Naive B cell (primary cell): ENCODE data around the gene ESPNL. TPM values are rescaled to one million over a fixed set of nuclear protein-coding genes. Genes with fewer than 3 reads are reported as not detected.
A peak's percentile ranks its signal among the peaks of the same experiment; 100 is the strongest.

Source experiments
- ATAC-seq, 2 donors: fragments of 150-1000 bp; cut with Tn5 transposase; 2 replicates each; pipeline ENCODE4 v1.10.0; 2021; ENCODE audit warnings: low read depth in 2 of 2, mild to moderate bottlenecking in 2 of 2, moderate library complexity in 2 of 2
- DNase-seq: peaks from one replicate; pipeline ENCODE4 v3.0.0; 2022
- H3K27ac Mint-ChIP-seq, 6 donors: one replicate each; pipeline ENCODE4 v1.8.0; 2020 to 2022; ENCODE audit warnings: mild to moderate bottlenecking in 6 of 6, mixed read lengths in 6 of 6, moderate library complexity in 5 of 6, inconsistent platforms in 2 of 6
- H3K27me3 Mint-ChIP-seq, 3 donors: one replicate each; pipeline ENCODE4 v1.8.0; 2021 to 2022; ENCODE audit warnings: mixed read lengths in 3 of 3, mild to moderate bottlenecking in 1 of 3
- H3K36me3 Mint-ChIP-seq, 2 donors: one replicate each; pipeline ENCODE4 v1.8.0; 2020 to 2022; ENCODE audit warnings: mixed read lengths in 2 of 2, inconsistent platforms in 1 of 2, mild to moderate bottlenecking in 1 of 2
- H3K4me1 Mint-ChIP-seq, 3 donors: one replicate each; pipeline ENCODE4 v1.8.0; 2020 to 2022; ENCODE audit warnings: mixed read lengths in 3 of 3, inconsistent platforms in 1 of 3, mild to moderate bottlenecking in 1 of 3, moderate library complexity in 1 of 3
- H3K4me3 Mint-ChIP-seq, 8 donors: one replicate each; pipeline ENCODE4 v1.8.0; 2020 to 2022; ENCODE audit warnings: mild to moderate bottlenecking in 8 of 8, mixed read lengths in 8 of 8, moderate library complexity in 8 of 8, inconsistent platforms in 2 of 8
- H3K9me3 Mint-ChIP-seq, 7 donors: one replicate each; pipeline ENCODE4 v1.8.0; 2020 to 2022; ENCODE audit warnings: mixed read lengths in 7 of 7, mild to moderate bottlenecking in 5 of 7, inconsistent platforms in 2 of 7, moderate library complexity in 1 of 7
- polyA plus RNA-seq, 6 donors: library from polyadenylated mRNA; unstranded; fragments of 300-500 nt; fragmentation: Illumina TruSeq; gene quantifications; one replicate each; pipeline ENCODE4 v1.2.3, GENCODE V29; 2021; ENCODE audit warnings: low read depth in 6 of 6

The ESPNL gene
- polyA plus RNA-seq, 6 donors from 2014 or later = 0.24 to 0.30 TPM; not detected in 4

DNA sequence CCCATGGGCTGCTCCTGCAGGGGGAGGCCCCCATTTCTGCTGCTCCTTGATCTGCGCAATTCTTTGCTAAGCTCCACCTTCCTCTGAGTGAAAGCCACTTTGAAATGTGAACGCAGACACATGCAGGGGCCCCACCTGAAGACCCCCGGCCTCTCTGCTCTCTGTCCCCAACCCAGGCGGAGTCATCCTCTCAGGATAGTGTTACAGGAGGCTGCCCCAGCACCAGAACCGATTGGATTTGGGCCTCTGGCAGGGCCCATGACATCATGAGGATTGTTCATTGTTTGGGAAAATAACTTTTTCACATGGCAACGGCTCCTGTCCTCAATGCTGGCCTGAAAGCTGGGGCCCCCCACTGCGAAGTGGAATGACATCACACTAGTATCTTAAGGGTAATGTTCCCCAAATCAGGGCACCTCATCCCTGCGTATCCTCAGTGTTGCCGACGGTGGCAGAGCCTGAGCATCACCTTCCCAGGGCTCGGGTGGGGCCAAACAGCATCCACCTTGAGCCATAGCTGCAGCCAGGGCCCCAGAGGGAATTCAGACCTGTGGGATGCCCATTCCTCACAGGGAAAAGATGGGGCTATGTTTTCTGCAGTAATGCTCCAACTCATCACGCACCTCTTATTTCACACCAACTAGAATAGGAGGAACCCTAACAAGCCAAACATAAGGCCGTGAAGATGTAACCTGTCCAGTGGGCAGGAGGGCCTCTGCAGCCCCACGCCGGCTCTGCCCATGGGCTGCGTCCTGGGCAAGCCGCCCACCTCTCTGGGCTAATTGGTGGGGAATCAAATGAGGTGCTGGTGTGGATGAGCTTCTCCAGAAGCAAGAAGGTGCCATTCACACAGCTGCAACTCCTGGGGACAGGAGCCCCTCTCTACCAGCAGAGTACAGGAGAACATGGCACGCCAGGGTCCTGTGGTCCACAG lies 55.9 kb downstream of the ESPNL start:
- peaks cover 0 to 2% (median 0%) of the 10 kb centered on the region in 7 donors for H3K9me3 Mint-ChIP-seq
- ATAC-seq (no peak), DNase-seq (no peak)
- H3K36me3 Mint-ChIP-seq = no peaks in the 10 kb centered on the region
- peaks cover 8 to 19% (median 19%) of the 10 kb centered on the region in 3 donors for H3K27me3 Mint-ChIP-seq
- peak overlapping the region in 2 of 8 donors; percentile 29 to 41 for H3K4me3 Mint-ChIP-seq
- peaks cover 15 to 23% (median 19%) of the 10 kb centered on the region in 3 donors for H3K4me1 Mint-ChIP-seq
- no peak overlapping the region for H3K27ac Mint-ChIP-seq

DNA sequence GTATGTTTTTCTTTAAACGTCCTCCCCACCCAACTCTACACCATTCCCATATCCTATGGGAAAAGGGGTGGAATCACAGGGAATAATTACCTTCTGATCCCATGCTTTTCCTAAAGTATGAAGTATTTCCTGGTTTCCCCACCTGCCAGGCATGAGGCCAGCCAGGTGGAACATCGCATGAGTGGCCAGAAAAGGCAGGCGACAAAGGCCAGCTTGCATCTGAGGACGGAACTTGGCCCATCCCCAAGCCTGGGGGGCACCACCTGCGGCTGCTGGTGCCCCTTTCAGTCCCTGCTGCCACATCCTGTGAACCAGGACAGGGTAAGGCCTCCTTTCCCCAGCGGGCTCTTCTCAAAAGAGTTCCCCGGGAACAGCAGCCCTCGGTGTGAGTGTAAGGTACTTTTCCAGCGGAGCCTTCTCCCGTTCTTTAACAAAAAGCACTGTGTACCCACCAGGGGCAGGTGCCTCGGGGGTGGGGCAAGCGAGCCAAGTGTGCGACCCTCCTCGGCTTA lies 57.4 kb downstream of the ESPNL start:
- H3K4me1 Mint-ChIP-seq = peaks cover 15 to 23% (median 19%) of the 10 kb centered on the region in 3 donors
- no peak for ATAC-seq
- H3K36me3 Mint-ChIP-seq = no peaks in the 10 kb centered on the region
- H3K27ac Mint-ChIP-seq = peak overlapping the region in 1 of 6 donors; percentile 36
- no peak for DNase-seq
- H3K9me3 Mint-ChIP-seq = peaks cover 0 to 2% (median 0%) of the 10 kb centered on the region in 7 donors
- H3K4me3 Mint-ChIP-seq = peak overlapping the region in 5 of 8 donors; percentile 2 to 66 (median 24)
- H3K27me3 Mint-ChIP-seq = peaks cover 8 to 29% (median 19%) of the 10 kb centered on the region in 3 donors

DNA sequence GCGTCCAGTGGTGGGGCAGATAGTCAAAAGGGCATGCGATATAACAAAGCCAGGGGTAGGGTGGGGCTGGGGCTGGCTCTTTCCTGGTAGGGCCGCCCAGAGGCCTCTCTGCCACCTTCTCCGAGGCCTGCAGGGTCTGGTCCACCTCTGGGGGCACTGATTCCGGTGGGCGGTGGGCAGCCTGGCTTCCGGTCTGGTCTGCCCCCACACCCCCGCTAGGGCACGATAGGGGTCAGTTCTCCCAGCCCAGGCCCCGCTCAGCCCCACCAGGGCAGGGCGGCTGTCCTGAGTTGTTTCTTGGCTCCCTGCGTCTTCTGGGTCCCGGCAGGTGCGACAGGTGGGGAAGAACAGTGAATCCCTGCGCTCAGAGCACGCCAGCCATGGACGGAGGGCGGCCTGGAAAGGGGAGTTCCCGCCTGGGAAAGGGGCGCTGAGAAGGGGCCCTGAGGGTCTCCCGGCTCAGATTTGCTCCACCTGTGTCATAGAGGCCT lies 57.9 kb downstream of the ESPNL start:
- no peaks in the 10 kb centered on the region for H3K36me3 Mint-ChIP-seq
- peaks cover 0 to 2% (median 0%) of the 10 kb centered on the region in 7 donors for H3K9me3 Mint-ChIP-seq
- peaks cover 15 to 23% (median 19%) of the 10 kb centered on the region in 3 donors for H3K4me1 Mint-ChIP-seq

DNA sequence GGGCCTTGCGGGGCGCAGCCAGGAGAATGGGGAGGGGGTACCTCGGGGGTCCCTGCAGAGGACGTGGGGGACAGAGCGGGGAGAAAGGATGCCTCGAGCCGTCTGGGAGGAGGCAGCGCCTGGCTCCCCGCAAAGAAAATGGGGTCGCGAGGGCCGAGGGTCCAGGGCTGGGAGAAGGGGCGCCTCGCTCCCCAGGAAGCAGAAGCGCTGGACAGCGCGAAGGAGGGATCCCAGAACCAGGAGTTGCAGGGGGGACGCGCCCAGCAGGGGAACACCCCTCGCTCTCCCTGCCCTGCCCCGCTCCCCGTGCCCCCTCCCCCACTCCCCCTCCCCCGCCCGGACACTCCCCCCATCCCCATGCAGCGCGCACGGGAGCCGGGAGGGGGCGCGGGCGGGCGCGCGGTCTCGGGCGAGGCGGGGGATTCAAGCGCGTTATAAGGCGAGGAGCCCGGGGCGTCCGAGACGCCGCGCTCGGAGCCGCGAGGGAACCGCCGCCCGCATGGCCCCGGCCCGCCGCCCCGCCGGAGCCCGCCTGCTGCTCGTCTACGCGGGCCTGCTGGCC lies 58.5 kb downstream of the ESPNL start, which contains the start of gene ERFE:
TSS of gene ERFE (plus strand) at position 462 of the 562 bp plus-strand sequence. CDS start at position 500, 38 bp downstream.
- Mint-ChIP-seq H3K27ac (peak within 1 kb of the TSS in 3 of 6 donors; percentile 39 to 57 (median 49)), H3K9me3 (peaks cover 0 to 2% (median 0%) of the 10 kb centered on the region in 7 donors), H3K4me3 (peak within 1 kb of the TSS; percentile 7 to 88 (median 79))

More for the DNA sequence above, 57.9 kb downstream of the ESPNL start:
- DNase-seq (no peak), ATAC-seq (no peak)
- peaks cover 8 to 29% (median 19%) of the 10 kb centered on the region in 3 donors for H3K27me3 Mint-ChIP-seq
- H3K4me3 Mint-ChIP-seq = peak overlapping the region in 5 of 8 donors; percentile 24 to 55 (median 42)
- H3K27ac Mint-ChIP-seq = no peak overlapping the region

DNA sequence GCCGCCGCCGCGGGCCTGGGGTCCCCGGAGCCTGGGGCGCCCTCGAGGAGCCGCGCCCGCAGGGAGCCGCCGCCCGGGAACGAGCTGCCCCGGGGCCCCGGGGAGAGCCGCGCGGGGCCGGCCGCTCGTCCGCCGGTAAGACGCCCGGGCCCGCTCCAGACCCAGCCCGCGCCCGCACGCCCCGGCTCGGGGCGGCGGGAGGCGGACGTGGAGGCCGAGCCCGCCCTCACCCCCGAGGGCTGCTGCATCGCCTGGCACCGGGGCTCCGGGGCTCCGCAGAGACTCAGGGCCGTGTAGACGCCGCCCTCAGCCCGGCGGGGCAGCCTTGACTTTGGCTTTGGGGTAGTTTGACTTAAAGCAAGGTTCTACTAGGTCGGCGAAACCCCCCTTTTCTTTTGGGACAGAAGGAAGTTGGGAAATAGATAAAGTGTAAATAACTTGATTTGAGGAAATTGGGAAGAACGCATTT lies 59.0 kb downstream of the ESPNL start:
- Mint-ChIP-seq H3K4me3 (peak overlapping the region; percentile 7 to 88 (median 79)), H3K9me3 (peaks cover 0 to under 1% (median 0%) of the 10 kb centered on the region in 7 donors), H3K27ac (peak overlapping the region in 2 of 6 donors; percentile 39 to 49), H3K4me1 (peaks cover 15 to 20% (median 19%) of the 10 kb centered on the region in 3 donors), H3K36me3 (no peaks in the 10 kb centered on the region), H3K27me3 (peaks cover 8 to 29% (median 21%) of the 10 kb centered on the region in 3 donors)
- DNase-seq = peak; percentile 24
- ATAC-seq = peak; percentile 53 to 60

More for the DNA sequence above, 58.5 kb downstream of the ESPNL start, which contains the start of gene ERFE:
- peaks cover 15 to 23% (median 19%) of the 10 kb centered on the region in 3 donors for H3K4me1 Mint-ChIP-seq
- H3K27me3 Mint-ChIP-seq = peaks cover 8 to 29% (median 19%) of the 10 kb centered on the region in 3 donors
- peak; percentile 76 to 81 for ATAC-seq
- no peaks in the 10 kb centered on the region for H3K36me3 Mint-ChIP-seq
- DNase-seq = peak; percentile 49

DNA sequence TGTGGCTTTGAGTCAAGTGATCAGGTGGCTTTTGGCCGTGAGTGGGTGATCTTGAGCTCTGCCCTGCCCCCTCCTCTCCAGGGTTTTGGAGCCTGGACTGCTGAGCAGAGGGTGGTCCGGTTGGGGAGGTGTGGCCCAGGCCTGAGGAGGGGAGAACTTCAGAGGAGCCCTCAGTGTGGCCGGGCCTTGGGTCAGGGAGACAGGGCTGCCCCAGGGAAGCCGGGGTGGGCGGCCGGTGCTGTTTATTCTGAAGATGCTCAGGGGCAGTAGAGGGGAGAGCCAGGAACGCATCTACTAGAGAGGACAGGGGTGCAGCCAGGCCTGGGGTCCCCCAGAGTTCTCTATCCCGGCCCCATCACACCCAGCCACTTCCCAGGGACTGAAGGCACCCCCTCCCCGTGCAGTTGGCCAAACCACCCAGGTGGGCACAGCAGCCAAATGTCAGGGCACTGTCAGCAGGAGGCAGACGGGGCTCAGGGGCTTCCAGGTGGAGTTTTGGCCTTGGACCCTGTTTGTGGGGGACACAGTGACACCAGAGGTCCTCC lies 59.6 kb downstream of the ESPNL start:
- Mint-ChIP-seq H3K4me1 (peaks cover 18 to 24% (median 23%) of the 10 kb centered on the region in 3 donors), H3K27ac (peak overlapping the region in 1 of 6 donors; percentile 57), H3K9me3 (no peaks in the 10 kb centered on the region), H3K27me3 (peaks cover 8 to 35% (median 27%) of the 10 kb centered on the region in 3 donors), H3K36me3 (no peaks in the 10 kb centered on the region), H3K4me3 (peak overlapping the region; percentile 7 to 88 (median 79))
- DNase-seq (no peak), ATAC-seq (no peak)

DNA sequence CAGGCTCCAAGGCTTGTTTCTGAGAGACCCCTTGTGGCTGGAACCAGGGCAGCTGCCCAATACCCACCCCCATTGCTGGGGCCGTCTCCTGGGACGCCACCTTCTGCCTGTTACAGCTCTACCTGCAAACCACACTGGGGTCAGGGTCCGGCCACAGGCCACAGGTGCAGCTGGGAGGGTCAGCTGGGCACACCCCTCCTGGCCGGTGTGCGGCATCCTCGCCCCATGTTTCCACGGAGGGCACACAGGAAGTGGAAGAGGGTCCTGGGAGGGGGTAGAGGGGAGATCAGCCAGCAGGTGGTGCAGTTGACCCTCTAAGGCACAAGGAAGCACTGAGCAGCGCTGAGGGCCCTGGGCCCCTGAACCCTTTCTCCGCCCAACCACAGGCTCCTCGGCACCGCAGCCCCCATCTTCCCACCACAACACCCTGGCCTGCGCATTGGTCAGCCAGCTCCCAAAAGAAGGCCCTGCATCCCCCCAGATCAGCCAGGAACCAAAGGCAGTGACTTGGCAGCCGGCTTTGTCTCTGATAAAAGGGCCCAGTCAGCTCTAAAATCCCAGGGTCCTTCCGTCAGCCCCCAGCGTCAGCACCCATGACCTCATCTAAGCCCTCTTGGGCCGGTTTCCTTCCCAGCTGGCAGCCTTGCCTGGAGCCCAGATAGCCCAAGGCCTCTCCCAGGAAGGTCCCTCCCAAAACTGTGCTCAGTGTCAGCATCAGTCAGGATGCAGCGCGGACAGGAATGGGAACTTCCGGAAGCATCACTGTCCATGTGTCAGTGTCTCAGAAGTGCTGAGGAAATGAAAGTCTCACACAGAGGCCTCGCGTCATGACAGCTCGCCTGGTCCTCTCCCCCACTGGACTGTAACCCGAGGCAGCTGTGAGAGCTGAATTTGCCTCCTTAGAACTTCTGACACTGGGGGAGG lies 60.3 kb downstream of the ESPNL start:
- DNase-seq = no peak
- no peaks in the 10 kb centered on the region for H3K9me3 Mint-ChIP-seq
- H3K27me3 Mint-ChIP-seq = peaks cover 11 to 42% (median 34%) of the 10 kb centered on the region in 3 donors
- H3K4me3 Mint-ChIP-seq = peak overlapping the region in 6 of 8 donors; percentile 9 to 86 (median 74)
- ATAC-seq = peak; percentile 29 to 43
- H3K27ac Mint-ChIP-seq = peak overlapping the region in 1 of 6 donors; percentile 53
- no peaks in the 10 kb centered on the region for H3K36me3 Mint-ChIP-seq
- H3K4me1 Mint-ChIP-seq = peaks cover 25 to 31% (median 26%) of the 10 kb centered on the region in 3 donors

DNA sequence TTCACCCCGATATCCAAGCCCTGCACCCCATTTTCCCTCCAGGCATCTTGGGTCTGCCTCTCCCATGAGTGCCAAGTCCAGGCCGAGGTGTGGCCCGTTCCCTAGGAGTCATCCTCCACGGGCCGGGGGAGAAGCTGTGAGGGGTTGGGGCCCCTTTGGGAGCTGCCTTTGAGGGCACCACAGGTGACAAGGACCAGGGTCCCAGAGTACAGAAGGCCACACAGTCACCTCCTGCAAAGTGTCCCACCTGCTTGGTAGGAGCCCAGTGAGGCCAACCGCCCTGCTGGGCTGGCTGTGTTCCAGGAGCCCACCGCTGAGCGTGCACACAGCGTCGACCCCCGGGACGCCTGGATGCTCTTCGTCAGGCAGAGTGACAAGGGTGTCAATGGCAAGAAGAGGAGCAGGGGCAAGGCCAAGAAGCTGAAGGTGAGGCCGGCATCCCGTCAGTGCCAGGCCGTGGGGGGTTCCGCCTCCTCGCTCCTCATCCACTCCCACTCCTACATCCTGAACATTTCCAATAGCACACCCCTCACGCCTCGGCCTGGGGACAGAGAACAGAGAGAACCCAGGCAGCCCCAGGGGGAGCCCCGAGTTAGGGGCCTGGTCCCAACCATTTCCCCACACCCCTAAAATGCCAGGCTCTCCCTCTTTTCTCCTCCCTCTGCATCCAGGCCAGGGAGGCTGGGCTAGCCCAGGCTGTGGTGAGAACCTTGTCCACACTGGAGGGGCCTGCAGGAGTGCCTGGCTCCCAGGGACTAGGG lies 61.3 kb downstream of the ESPNL start:
- DNase-seq (no peak), ATAC-seq (no peak)
- Mint-ChIP-seq H3K4me1 (peaks cover 25 to 32% (median 26%) of the 10 kb centered on the region in 3 donors), H3K9me3 (no peaks in the 10 kb centered on the region), H3K27ac (no peak overlapping the region), H3K4me3 (peak overlapping the region in 1 of 8 donors; percentile 15), H3K36me3 (no peaks in the 10 kb centered on the region), H3K27me3 (peaks cover 11 to 49% (median 36%) of the 10 kb centered on the region in 3 donors)

DNA sequence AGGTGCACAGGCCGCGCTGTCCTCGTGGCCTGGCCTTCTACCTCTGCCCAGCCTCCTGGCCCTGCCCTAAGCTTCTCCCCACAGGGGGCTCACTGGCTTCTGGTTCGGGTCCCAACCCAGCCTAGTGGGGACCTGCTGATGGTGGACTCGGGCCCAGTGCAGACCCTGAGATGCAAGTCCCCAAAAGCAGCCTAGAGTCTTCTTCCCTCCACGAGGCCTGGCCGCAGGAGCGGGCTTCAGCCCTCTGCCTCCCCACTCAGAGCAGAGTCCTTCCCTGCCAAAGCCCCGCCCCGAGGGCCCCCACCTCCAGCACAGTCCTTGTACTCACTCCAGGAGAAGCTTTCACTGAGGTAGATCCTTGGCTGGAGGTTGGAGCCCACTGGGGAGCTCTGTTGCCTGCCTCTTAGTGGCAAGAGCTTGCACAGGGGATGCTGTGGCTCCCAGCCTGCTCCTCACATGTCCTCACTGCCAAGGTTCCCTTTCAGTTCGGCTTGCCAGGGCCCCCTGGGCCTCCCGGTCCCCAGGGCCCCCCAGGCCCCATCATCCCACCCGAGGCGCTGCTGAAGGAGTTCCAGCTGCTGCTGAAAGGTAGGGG lies 62.2 kb downstream of the ESPNL start:
- peaks cover 25 to 32% (median 26%) of the 10 kb centered on the region in 3 donors for H3K4me1 Mint-ChIP-seq
- no peak overlapping the region for H3K4me3 Mint-ChIP-seq
- no peaks in the 10 kb centered on the region for H3K9me3 Mint-ChIP-seq
- H3K27ac Mint-ChIP-seq = no peak overlapping the region
- no peak for DNase-seq
- no peaks in the 10 kb centered on the region for H3K36me3 Mint-ChIP-seq
- H3K27me3 Mint-ChIP-seq = peaks cover 11 to 49% (median 36%) of the 10 kb centered on the region in 3 donors
- ATAC-seq = no peak

DNA sequence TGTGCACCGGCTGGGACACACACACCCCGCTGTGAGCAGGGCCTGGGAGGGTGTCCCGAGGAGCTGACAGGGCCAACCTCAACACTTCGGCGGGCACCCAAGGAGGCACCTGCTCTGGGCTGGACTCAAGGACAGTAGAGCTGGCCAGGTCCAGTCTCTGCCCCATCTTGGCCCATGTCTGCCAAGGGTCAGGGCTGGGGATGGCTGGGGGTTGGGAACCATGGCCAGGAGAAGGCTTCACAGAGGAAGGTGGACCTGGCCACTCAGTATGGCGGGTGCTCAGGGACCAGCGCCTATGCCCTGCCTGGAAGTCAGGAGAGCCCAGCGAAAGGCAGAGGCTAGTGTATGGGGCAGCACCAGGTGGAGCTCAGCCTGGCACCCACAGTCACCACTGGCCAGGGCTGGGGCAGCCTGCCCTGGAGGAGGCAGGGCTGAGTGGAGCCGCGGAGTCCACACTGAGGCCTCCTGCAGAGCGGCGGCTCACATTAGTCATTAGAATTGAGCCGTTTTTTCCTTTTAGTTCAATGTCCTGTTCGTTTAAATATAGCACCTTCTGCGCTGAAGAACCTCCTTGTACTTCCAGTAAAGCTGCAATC lies 62.8 kb downstream of the ESPNL start:
- DNase-seq (no peak), ATAC-seq (no peak)
- Mint-ChIP-seq H3K36me3 (no peaks in the 10 kb centered on the region), H3K4me3 (no peak overlapping the region), H3K27ac (no peak overlapping the region), H3K27me3 (peaks cover 11 to 49% (median 36%) of the 10 kb centered on the region in 3 donors), H3K9me3 (no peaks in the 10 kb centered on the region), H3K4me1 (peaks cover 25 to 32% (median 26%) of the 10 kb centered on the region in 3 donors)
